ENCODE measurements around the gene CD300LG.
A peak's percentile ranks its signal among the peaks of the same experiment; 100 is the strongest.
"Not testable (repeated sequence)": the region's sequence is repeated elsewhere in the genome, so short reads cannot be mapped to it uniquely, and the experiment has no call there.

The CD300LG gene

DNA sequence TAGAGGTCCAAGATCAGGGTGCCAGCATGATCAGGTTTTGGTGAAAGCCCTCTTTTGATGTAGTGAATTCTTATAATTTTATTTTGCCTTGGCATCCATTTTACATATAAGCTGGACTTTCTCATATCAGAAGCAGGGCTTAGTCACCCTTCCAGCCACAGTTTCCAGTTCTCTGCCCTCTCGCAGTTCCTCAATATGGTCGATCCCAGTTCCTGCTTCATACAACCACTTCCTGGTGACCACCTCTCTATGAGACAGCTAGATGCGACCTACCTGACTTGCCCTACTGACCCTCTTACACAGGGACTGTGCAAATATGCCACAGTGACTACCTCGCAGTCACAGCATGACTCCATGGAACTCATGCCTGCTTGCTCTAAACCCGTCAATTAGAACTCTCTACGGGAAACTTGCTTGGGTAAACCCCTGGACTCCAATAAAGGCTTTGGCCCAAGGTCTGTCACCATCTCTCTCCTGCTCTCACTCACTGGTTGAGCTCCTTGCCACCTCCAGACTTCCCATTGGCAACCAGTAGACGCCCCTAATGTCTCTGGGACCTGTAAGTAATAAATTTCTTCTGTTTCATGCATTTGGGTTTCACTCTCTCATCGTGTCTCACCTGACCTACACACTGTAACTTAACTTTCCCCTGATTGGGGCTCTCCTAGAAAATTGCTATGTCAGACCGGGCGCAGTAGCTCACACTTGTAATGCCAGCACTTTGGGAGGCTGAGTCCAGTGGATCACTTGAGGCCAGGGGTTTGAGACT lies 21.4 kb downstream of the CD300LG start:
- no peak for DNase-seq (ENCODE audit: low read depth)
- no peak overlapping the region for H3K4me3 ChIP-seq (ENCODE audit: low read depth, low read length)
- TF ChIP-seq, protein P1, sequence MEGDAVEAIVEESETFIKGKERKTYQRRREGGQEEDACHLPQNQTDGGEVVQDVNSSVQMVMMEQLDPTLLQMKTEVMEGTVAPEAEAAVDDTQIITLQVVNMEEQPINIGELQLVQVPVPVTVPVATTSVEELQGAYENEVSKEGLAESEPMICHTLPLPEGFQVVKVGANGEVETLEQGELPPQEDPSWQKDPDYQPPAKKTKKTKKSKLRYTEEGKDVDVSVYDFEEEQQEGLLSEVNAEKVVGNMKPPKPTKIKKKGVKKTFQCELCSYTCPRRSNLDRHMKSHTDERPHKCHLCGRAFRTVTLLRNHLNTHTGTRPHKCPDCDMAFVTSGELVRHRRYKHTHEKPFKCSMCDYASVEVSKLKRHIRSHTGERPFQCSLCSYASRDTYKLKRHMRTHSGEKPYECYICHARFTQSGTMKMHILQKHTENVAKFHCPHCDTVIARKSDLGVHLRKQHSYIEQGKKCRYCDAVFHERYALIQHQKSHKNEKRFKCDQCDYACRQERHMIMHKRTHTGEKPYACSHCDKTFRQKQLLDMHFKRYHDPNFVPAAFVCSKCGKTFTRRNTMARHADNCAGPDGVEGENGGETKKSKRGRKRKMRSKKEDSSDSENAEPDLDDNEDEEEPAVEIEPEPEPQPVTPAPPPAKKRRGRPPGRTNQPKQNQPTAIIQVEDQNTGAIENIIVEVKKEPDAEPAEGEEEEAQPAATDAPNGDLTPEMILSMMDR (IDR thresholded peaks at IDR 0.05; ENCODE audit: insufficient read depth, low read depth, low read length, missing control alignments): no peak

DNA sequence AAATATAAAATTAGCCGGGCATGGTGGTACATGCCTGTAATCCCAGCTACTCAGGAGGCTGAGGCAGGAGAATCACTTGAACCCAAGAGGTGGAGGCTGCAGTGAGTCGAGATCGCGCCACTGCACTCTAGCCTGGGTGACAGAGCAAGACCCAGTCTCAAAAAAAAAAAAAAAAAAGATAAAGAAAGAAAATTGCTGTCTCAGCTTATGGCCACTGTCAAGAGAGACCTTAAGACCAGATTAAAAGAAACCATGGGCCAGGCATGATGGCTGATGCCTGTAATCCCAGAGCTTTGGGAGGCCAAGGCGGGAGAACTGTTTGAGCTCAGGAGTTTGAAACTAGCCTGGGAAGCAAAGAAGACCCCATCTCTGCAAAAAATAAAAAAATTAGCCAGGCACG lies 22.1 kb downstream of the CD300LG start:
- DNase-seq (ENCODE audit: low read depth); H3K4me3 ChIP-seq (ENCODE audit: low read depth, low read length): not testable (repeated sequence)

DNA sequence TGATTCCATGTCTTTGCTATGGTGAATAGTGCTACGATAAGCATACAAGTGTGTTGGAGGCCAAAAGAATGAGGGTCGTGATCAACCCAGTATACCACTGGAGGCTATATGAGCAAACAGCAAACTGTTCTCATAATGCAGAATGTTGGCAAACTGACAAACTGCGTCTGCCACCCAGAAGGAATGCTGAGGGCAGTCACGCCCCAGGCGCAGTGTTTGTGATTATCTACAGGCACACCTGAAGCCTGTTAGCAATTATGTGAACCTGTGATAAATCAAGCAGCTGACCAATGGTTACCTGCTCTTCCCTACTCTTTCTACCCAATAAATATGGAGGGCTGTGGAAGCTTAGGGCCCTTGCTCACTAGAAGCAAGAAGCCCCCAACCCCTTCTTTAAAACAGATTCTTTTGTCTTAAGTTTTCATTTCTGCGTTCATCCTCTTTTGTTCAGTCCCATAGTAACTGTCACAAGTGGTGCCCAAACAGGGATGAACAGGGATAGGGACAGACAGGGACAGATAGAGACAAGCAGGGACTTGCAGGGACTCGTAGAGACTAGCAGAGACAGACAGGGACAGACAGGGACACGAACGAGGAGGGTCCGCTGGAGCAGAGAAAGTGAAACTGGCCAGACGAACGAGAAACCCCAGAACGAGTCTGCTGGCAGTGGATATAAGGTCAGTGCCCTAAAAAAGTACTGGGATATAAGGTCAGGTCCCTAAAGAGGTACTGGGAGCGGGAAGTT lies 25.1 kb downstream of the CD300LG start:
- TF ChIP-seq, protein P1 (IDR thresholded peaks at IDR 0.05; ENCODE audit: insufficient read depth, low read depth, low read length, missing control alignments): no peak
- DNase-seq (ENCODE audit: low read depth): no peak
- H3K4me3 ChIP-seq (ENCODE audit: low read depth, low read length): no peak overlapping the region

DNA sequence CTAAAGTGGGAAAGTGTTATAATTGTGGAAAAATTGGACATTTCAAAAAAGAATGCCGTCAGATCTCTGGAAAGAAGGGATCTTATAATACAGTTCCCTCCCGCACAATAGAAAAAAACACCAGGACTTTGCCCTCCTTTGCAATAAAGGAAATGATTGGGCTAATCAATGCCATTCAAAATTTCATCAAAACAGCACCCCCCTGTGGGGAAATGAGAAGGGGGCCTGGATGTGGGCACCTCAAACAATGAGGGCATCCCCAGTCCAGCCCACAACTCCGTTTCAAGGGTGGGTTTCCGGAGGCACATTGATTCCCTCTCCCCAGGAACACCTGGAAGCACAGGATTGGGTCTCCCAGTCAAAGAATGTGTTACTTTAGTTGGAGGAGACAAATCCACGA lies 26.1 kb downstream of the CD300LG start:
- TF ChIP-seq, protein P1 (IDR thresholded peaks at IDR 0.05; ENCODE audit: insufficient read depth, low read depth, low read length, missing control alignments): no peak
- no peak for DNase-seq (ENCODE audit: low read depth)

DNA sequence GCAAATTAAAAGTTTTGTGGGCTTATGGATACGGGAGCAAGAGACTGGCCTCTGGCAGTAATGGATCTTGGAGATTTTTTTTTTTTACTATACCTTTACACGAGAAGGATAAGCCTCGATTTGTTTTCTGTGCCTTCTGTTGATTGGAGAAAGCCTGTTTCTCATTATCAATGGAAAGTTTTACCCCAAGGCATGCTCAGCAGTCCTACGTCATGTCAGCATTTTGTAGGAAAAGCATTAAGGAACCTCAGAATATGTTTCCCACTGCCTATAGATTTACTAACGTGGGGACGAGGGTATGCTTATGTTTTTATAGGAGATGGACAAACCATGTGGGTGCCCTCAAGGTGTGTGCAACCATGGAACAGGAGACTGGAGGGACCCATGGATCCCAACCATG lies 26.8 kb downstream of the CD300LG start:
- no peak overlapping the region for H3K4me3 ChIP-seq (ENCODE audit: low read depth, low read length)
- no peak for DNase-seq (ENCODE audit: low read depth)
- TF ChIP-seq, protein P1 (IDR thresholded peaks at IDR 0.05; ENCODE audit: insufficient read depth, low read depth, low read length, missing control alignments): no peak

More for the DNA sequence above, 26.1 kb downstream of the CD300LG start:
- H3K4me3 ChIP-seq (ENCODE audit: low read depth, low read length): no peak overlapping the region

DNA sequence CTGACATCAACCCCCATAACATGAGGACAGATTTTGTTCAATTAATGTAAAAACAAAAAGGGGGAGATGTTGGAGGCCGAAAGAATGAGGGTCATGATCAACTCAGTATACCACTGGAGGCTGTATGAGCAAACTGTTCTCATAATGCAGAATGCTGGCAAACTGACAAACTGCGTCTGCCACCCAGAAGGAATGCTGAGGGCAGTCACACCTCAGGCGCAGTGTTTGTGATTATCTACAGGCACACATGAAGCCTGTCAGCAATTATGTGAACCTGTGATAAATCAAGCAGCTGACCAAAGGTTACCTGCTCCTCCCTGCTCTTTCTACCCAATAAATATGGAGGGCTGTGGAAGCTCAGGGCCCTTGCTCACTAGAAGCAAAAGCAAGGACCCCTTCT lies 27.3 kb downstream of the CD300LG start:
- no peak overlapping the region for H3K4me3 ChIP-seq (ENCODE audit: low read depth, low read length)
- DNase-seq (ENCODE audit: low read depth): no peak
- TF ChIP-seq, protein P1 (IDR thresholded peaks at IDR 0.05; ENCODE audit: insufficient read depth, low read depth, low read length, missing control alignments): no peak

DNA sequence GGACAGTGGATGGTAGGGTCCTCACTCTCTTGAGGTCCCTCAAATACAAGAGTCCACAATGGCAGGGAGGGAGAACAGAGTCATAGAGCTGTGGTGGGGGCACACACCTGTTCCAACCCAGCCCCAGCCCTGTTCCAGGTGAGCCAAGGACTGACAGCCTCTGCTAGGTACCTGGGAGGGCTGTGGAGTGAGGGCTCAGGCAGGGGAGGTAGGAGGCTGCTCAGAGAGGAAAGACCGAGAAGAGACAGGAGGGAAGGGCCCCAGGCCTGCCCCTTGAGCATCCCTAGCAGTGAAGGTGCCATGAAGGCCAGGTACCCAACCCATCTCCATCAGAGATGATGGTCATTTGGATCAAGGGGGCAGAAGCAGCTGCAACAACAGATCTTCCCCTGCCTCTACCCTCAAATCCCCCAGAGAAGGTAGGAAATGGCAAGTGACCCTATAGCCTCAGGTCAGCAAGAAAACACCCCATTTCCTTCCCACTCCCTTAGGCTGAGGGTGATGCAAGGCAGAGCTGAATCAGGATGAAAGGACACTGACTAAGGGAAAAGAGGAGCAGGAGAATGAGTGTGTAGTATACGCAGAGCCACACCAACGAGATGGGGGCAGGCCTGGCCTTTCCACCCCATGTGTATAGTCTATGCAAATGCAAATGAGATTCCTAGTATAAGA lies 28.6 kb downstream of the CD300LG start:
- peak; percentile 25 for DNase-seq (ENCODE audit: low read depth)
- TF ChIP-seq, protein P1 (IDR thresholded peaks at IDR 0.05; ENCODE audit: insufficient read depth, low read depth, low read length, missing control alignments): no peak

More for the DNA sequence above, 28.6 kb downstream of the CD300LG start:
- no peak overlapping the region for H3K4me3 ChIP-seq (ENCODE audit: low read depth, low read length)
